ENCODE results near the gene SASH1.

DNA sequence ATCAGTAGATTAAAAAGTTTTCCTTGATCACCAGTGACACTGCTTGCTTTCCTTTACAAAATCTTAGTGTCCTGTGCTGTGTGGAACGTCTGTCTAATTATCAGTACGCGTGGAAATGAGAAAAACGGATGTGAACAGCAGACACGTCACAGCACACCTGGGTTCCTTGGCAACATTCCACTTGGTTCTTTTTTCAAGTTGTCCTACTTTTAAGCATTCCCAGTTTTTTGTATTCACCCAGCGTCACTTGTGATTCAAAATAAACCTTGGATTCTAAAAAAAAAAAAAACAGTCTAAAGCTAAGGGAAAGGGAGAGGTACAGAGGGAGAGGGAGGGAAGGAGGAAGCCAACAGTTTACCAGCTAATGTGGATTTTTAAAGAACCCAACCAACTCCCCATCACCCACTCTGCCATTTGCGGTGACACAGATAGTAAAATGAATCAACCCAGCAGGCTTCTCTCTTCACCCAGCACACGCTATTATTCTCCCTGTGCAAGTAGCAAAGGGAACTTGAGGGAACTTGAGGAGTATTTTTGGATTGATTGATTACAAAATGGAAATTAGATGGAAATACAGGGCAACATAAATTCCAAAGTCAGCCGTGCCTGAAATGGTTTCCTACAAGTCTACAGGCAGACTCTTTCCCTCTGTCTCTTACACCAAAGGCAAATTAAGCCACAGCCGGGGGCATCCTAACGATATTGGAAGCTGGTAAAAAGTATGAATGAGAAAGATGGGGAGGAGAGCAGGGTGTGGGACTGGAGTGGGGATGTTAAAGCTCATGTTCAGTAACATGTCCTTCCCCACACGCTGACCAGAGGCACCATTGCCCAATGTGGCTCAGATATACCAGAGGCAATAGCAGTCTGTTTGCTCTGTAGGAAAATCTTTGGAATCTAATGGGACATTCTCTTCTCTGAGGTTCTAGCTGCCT, 129.8 kb downstream of the SASH1 start:
- no peak for TF ChIP-seq POLR2A (IDR thresholded peaks at IDR 0.05)
- no peak for TF ChIP-seq CTCF (IDR thresholded peaks at IDR 0.05)

Measured in body of pancreas (tissue), 4 donors.